ENCODE results near the gene PHACTR3.

GRCh38 chr20:59709636-59710035 lies 105.3 kb downstream of the PHACTR3 start:
- TF ChIP-seq CTCF (IDR thresholded peaks at IDR 0.05; ENCODE audit: low read length), result no peak
- TF ChIP-seq EZH2 (IDR thresholded peaks at IDR 0.05; ENCODE audit: borderline replicate concordance, low read length), result no peak

Data from OCI-LY1 (cell line).